HG02970 (cell line): ENCODE measurements around the gene IBA57.
"Not testable (repeated sequence)": the region's sequence is repeated elsewhere in the genome, so short reads cannot be mapped to it uniquely, and the experiment has no call there.

Experiments
- ATAC-seq: cut with Tn5 transposase; IDR thresholded peaks from one replicate; pipeline ENCODE4 v1.9.1; 2021; ENCODE audit warnings: mild to moderate bottlenecking, moderate library complexity, moderate number of reproducible peaks; ENCODE audit not compliant: unreplicated experiment, low FRiP score

The IBA57 gene

DNA sequence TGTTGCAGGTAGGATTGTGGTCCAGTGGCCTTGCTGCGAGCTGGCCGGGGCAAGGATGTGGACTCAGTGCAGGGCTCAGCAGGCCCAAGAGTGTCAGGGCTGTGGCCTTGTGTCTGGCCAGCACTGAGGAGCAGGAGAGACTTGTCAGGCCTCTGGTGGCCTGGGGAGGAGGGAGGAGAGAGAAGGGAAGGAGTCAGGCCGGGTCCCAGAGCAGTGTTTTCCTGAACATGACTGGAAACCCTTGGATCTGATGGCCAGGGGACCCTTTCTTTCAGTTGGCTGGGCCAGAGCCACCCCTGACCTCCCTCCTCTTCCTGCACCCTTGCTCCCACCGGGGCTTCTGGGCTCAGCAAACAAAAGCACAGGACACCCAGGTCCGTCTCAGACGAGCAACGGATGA, 5.1 kb downstream of the IBA57 start:
- no peak for ATAC-seq

DNA sequence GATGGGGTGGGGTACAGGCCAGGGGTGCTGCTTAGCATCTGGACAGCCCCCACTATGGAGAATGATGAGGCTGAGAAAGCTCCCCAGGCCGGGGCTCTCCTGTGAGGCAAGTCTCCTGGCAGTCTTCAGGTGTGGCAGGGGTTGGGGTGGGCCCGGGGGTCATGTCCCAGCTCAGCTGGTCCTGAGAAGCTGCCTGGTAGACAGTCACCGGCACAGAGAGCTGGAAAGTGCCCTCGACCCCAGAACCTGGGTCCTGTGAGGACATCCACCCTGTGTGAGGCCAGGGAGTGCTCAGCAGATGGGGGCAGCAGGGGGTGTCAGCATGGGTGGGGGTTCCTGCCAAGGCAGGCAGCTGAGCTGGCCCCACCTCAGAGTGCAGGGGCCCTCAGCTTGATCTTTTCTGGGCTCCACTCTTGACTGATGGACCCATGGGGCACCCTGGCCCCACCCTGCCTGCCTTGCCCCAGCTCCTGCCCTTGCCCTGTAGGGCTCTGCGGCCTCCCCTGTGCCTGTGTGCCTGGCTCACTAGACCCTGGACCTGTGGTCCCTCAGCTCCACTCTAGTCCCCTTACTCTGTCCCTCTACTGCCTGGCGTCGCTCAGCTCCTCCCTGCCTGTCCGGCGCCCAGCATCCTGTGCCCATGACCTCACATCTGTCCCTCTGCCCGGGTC, 5.8 kb downstream of the IBA57 start:
- ATAC-seq, result no peak

DNA sequence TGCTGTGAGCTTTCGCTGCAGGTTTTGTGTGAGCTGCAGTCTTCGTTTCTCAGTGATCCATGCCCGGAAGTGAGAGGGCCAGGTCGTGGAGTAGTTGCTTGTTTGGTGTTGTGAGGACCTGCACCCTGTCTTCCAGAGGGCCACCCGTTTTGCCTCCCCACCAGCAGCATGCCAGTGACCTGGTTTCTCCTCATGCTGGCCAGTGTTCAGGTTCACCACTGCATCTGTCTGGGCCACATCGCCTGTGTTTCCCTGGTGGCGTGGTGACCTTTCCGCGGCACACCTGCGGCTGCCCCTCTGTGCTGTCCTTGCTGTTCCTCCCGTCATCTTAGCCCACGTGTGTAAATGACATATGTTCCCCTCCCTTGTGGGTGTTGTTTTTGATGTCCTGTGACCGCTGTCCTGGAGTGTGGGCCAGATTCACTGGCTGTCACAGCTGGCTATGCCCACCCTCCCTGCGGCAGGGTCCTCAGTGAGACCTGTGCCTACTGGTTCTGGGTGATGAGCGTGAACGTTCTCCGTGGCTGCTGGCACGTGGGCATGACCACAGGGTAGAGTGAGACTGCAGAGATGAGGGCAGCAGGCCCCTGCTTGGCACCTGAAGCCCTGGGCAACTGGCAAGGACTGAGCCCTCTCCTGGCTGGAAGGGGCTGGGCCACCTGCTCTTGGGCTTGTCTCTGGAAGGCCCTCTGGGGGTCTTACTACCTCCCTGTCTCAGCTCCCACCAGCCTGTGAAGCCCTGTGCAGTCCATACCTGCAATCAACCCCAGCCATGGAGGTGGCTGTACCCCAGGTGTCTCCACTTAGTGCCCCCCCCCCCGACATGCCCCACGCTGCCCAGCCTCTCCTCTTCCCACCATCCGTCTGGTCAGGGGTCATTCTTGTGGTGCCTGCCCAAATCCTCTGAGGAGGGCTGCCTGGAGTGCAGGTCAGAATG, 7.3 kb downstream of the IBA57 start:
- ATAC-seq, result no peak

DNA sequence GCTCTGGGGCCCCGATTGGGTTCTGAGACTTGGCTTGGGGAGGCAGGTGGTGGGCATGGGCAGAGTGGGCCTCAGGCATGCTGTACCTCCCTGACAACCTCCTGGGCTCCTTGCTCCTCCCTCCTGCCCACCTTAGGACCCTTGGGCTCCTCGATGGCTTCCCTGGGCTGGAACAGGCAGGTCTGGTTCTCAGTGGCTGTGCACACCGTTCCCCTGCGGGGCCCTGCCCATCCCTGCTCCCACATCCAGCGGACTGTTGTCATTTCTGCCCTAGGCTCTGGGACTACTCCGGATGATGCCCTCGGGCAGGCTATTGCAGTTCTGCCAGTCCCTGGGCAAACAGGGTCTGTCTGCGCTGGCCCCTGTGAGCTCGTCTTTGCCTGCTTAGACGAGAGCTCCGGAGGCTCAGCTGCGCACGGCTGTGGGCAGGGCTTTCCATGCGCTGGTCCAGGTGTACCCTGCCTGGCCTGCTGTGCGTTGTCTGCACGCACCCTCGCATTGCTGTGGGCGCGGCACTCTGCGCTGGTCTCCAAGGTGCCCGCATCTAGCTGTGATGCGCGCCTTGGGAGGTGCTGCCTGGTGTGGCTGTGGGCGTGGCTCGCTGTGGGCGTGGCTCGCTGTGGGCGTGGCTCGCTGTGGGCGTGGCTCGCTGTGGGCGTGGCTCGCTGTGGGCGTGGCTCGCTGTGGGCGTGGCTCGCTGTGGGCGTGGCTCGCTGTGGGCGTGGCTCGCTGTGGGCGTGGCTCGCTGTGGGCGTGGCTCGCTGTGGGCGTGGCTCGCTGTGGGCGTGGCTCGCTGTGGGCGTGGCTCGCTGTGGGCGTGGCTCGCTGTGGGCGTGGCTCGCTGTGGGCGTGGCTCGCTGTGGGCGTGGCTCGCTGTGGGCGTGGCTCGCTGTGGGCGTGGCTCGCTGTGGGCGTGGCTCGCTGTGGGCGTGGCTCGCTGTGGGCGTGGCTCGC, 8.2 kb downstream of the IBA57 start:
- not testable (repeated sequence) for ATAC-seq

DNA sequence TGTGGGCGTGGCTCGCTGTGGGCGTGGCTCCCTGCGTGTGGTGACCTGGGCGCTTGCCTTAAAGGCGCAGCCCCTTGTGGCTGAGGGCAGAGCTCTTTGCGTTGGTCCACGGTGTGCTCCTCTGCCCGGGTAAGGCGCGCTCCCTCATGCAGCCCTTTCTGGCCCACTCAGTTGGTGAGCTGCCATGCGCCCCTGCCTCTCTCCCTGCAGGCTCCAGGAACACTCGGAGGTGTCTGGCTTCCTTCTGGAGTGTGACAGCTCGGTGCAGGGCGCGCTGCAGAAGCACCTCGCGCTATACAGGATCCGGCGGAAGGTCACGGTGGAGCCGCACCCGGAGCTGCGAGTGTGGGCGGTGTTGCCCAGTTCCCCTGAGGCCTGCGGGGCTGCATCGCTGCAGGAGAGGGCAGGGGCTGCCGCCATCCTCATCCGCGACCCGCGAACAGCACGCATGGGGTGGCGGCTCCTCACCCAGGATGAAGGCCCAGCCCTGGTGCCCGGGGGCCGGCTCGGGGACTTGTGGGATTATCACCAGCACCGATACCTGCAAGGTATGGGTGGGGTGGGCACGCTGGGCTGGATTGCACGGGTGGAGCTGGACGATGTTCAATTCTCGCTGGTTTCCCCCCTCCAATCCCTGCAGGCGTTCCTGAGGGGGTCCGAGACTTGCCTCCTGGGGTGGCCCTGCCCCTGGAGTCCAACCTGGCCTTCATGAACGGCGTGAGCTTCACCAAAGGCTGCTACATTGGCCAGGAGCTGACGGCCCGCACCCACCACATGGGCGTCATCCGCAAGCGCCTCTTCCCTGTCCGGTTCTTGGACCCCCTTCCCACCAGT, 9.1 kb downstream of the IBA57 start:
- ATAC-seq, result no peak

DNA sequence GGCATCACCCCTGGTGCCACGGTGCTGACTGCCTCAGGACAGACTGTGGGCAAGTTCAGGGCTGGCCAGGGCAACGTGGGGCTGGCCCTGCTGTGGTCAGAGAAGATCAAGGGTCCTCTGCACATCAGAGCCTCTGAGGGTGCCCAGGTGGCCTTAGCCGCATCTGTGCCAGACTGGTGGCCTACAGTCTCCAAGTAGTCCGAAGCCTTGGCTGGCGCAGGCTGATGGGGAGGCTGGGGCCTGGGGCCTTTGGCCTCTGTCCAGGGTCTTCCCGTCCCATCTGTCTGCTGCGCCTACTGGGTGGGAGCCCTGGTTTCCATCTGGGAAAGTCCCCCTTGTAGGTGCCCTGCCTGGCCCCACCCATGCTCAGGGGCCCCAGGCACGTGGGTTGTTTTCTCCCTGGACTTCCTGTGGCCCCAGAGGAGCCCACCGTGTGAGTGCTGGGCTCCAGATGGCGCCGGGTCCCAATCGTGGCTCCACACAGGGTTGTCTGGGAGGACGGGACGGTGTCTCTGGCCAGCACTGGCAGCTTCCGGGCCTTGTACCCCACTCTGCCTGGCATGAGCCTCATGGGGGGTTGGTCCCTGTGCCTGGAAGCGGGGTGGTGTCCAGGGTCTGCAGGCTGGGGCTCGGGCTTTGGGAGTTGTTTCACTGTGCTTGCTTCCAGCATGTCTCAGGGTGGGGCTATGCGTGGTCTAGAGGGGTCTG, 9.9 kb downstream of the IBA57 start:
- no peak for ATAC-seq

DNA sequence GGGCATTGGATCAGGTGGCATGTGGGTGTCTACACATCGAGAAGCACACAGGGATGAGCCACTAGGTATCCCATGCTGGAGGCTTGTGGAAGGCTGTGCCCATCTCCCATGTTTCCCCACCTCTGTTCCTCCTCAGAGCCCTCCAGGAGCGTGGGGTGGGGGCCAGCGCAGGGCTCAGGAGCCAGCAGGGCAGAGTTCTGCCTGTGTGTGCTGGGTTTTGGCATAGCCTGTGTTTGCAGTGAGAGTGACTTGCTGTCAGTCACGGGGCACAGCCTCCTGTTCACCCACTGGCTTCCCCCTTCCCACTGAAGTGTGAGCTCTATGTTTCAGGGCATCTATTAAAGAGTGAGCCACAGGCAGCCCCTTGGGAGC, 10.4 kb downstream of the IBA57 start:
- no peak for ATAC-seq

DNA sequence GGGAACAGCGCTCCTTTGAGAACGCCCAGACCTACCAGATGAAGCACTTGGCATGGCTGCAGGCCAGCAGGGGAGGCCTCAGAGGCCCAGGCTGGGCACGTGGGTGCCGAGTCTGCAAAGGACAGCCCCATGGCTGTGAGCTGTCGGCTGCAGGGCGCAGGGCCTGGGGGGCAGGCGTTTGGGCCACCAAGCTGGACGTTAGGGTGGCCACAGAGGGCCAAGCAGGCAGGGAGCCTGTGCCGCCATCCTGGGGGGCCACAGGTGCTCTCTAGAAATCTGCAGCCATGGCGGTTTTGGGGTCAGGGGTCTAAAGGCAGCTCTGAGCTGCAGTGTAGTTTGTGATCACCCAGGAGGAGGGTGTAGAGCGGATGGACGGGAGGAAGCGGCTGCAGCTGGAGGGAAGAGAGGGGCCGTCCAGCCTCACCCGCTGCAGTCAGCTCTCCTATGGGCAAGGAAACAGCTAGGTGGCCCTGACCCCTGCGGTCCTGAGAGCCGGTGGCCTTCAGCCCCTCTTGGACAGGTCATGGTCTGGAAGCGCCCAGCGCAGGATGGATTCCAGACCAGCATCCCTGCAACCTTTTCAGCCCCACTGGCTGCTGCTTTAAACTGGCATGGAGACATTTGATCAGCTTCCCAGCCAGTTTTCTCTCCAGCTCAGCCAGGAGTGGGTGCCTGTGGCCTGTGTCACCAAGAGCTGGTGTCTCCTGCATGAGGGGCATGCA, 11.0 kb downstream of the IBA57 start:
- no peak for ATAC-seq

DNA sequence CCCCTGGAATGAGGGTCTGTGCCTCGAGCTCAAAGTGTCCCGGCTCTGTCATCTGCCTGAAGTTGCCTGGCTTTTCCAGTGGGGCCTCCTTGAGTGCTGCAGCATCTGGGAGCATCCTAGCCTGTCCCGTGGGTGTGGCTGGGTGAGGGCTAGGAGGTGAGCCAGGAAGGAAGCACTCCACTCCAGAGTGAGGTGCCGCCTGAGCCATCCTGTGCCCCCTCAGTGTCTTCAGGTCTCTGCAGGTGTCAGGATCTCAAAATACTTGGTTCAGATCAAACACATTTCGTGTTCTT, 11.5 kb downstream of the IBA57 start:
- ATAC-seq, result no peak

DNA sequence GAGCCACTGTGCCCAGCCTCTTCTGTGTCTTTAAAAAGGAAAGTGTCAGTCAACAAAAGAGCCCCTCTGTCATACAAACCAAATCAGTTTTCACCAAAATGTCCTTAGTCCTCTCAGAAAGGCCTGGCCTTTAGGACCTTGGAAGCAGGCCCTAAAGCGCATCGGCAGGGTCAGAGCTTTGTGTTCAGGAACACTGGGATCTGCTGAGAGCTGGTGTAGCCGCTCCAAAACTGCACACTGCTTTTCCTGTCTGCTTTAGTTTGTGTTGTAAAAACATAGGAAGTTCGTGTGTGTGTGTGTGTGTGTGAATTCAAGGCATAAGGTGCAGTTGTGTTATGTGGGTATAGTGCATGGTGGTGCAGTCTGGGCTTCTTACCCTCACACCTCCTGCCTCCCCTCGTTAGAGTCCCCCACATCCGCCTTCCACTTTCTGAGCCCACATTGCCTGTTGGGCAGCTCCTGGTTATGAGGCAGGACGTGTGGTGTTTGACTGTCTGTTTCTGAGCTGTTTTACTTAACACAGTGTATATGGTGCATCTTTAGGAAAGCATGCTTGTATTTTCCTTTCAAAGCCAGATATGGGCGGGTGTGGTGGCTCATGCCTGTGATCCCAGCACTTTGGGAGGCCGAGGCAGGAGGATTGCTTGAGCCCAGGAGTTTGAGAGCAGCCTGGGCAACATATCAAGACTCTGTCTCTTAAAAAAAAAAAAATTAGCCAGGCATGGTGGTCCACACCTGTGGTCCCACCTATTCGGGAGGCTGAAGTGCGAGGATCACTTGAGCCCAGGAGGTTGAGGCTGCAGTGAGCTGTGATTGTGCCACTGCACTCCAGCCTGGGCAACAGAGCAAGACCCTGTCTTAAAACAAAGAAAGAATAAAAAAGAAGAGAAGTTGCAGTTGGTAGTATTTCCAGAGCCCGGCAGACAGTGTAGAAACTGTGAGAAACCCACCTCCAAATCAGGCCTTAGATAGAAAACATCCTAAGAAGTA, 12.4 kb downstream of the IBA57 start:
- no peak for ATAC-seq

DNA sequence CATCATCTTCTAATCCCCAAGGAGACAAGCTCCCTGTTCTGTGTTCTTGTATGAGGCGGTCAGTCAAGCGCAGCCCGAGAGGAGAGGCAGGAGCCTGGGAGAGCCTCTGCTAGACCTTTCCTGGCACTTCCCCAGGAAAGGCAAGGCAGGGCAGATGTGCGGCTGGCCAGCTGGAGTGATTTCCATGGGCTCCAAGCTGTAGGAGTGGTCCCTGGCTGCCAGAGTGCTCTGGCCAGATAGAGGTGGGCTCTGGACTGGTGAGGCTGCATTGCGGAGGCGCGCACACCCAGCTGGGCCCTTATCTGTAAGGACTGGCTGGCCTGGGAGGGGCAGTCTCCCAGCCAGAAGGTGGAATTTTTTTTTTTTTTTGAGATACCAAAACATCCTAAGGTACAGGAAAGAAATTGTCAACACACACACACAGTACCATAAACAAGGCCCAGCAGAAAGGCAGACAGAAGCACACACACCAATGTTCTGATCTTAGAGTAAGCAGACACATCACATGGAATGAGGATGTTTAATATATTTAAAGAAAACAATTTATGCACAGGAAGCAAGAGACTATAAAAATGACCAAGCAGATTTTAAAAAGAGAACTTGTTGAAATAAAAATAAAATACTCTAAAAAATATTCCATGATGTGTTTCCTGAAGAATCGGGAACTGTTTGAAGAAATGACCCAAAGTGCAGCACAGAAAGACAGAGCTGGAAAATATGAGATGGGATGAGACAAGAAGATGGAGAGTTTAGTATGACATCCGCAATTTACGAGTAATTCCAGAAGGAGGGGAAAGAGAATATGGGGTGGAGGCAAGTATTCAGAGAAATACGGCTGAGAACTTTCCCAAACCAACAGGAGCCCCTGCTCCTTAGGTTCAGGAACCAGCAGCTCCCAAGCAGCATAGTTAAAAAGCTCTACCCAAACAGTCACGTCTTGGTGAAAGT, 13.4 kb downstream of the IBA57 start:
- no peak for ATAC-seq

DNA sequence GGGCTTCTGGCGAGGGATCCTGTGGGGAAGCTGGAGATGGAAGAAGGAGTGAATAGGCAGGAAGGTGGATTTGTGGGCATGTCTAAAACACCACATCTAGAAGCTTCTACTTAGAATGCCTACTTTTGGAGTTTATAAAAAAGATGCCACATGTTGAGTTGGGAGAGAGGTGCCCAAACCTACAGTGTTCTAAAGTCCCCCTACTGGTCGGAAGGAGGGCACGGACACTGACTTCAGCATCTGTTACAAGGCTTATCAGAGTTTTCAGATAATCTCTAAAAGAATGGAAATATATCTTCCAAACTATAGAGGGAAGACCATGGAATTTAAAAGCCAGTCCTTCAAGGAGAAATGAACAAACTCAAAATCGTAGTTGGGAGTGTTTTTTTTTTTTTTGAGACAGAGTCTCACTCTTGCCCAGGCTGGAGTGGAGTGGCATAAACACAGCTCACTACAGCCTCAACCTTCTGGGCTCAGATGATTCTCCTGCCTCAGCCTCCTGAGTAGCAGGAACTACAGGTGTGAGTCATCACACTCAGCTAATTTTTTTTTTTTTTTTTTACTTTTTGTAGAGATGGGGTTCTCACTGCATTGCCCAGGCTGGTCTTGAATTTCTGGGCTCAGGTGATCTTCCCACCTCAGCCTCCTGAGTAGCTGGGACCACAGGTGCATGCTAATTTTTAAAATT, 14.8 kb downstream of the IBA57 start:
- no peak for ATAC-seq

DNA sequence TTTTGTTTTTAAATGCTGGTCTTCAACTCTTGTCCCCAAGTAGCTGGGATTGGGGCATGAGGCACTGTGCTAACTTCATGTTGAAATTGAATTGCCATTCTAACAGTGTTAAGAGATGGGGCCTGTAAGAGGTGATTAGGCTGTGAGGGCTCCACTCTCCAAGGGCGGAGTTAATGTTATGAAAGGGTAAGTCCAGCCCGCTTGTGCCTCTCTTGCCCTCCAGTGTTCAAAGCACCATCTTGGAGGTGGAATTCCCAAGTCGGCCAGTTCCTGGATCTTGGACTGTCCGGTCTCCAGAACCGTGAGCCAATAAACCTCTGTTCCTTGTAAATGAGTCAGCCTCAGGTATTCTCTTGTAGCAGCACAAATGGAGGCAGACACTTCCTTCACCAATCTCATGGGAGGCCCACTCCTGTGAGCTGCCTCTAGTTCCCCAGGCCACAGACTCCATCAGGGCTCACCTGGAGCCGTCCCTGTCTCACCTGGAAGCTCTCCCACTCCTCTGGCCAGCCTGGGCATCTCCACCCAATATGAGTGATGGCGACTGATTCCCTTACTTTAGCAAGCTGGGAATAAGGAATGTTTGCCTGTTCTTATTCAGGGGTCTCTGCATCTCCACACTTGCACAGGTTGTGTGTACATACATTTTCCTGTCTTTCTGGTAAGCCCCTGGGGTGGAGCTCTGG, 15.5 kb downstream of the IBA57 start:
- ATAC-seq, result no peak

DNA sequence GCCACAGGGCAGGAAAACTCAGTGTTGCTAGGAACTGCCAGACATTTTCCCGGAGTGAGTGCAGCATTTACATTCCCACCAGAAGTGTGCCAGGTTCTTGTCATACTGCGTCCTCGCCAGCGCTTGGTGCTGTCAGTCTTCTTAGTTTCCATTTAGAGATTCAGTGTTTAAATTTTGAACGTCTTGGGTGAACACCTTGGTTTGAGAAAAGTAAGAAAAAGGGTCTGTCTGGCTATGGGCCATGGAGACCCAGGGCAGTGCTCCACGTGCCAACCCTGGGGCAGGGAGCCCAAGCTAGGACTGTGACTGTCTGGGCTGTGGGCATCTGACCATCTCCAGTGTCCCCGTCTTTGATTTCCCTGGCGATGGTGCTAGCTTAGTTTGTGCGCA, 16.0 kb downstream of the IBA57 start:
- ATAC-seq, result no peak

DNA sequence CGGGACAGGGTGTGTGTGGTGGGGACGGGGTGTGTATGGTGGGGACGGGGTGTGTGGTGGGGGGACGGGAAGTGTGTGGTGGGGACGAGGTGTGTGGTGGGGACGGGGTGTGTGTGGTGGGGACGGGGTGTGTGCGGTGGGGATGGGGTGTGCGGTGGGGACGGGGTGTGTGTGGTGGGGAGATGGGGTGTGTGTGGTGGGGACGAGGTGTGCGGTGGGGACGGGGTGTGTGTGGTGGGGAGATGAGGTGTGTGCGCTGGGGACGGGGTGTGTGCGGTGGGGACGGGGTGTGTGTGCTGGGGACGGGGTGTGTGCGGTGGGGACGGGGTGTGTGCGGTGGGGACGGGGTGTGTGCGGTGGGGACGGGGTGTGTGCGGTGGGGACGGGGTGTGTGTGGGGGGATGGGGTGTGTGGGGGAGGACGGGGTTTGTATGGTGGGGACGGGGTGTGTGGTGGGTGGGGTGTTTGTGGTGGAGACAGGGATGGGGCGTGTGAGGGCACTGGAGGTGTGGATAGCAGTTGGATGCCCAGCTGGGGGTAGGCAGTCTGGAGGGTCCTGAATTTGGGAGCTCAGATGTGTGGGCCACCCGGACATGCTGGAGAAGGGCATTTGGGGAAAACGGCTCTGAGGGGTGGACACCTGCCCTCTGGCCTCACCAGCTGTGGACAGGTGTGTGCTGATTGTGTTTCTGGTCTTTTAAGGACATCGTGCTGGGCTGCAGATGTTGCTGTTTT, 16.9 kb downstream of the IBA57 start:
- no peak for ATAC-seq
